Measurements from ENCODE around the gene FZR1. TPM values are rescaled to one million over a fixed set of nuclear protein-coding genes. Genes with fewer than 3 reads are reported as not detected.
A peak's percentile ranks its signal among the peaks of the same experiment; 100 is the strongest.

Gene FZR1
- total RNA-seq, 2 donors from 2014 or later = 56.7 to 65.1 TPM

- TF ChIP-seq CTCF (conservative IDR thresholded peaks at IDR 0.05) = no peak
- 92 to 95% methylated on average over 15 to 18 of the region's 18 CpGs for WGBS, 2 experiments (ENCODE audit: insufficient coverage in 1 of 2, insufficient read length in 1 of 2)
These were observed 13.0 kb downstream of the FZR1 start for GRCh38 chr19:3519126-3519525.

GRCh38 chr19:3520166-3521103 lies 14.3 kb downstream of the FZR1 start:
- Histone ChIP-seq H3K27ac (ENCODE audit: low read depth, low read length) (no peak overlapping the region), H3K4me1 (ENCODE audit: control insufficient read depth, insufficient read depth, low read length) (no peaks in the 10 kb centered on the region), H3K36me3 (ENCODE audit: control insufficient read depth, insufficient read depth, low read length) (peaks cover 23% of the 10 kb centered on the region), H3K4me3 (ENCODE audit: low read length) (no peak overlapping the region), H3K27me3 (ENCODE audit: control insufficient read depth, insufficient read depth, low read length, poor library complexity, severe bottlenecking) (no peaks in the 10 kb centered on the region), H3K9me3 (ENCODE audit: control insufficient read depth, low read length) (no peaks in the 10 kb centered on the region), H3K9ac (ENCODE audit: extremely low read depth, low read length, poor library complexity, severe bottlenecking) (no peak overlapping the region)
- H3K4me1 Mint-ChIP-seq = peaks cover 5% of the 10 kb centered on the region
- H3K27ac Mint-ChIP-seq = no peak overlapping the region
- H3K4me3 Mint-ChIP-seq = no peak overlapping the region
- no peaks in the 10 kb centered on the region for H3K27me3 Mint-ChIP-seq (ENCODE audit: insufficient read depth)
- peak; percentile 41 for TF ChIP-seq CTCF (conservative IDR thresholded peaks at IDR 0.05)
- 95 to 97% methylated on average over 34 to 37 of the region's 37 CpGs for WGBS, 2 experiments (ENCODE audit: insufficient coverage in 1 of 2, insufficient read length in 1 of 2)
- peak; percentile 73 for DNase-seq
- H3K36me3 Mint-ChIP-seq (ENCODE audit: low read depth) = peaks cover 25% of the 10 kb centered on the region
- no peaks in the 10 kb centered on the region for H3K9me3 Mint-ChIP-seq

More at GRCh38 chr19:3519126-3519525, 13.0 kb downstream of the FZR1 start:
- Mint-ChIP-seq H3K4me3 (no peak overlapping the region), H3K27ac (peak overlapping the region; percentile 58), H3K9me3 (no peaks in the 10 kb centered on the region), H3K27me3 (ENCODE audit: insufficient read depth) (no peaks in the 10 kb centered on the region), H3K36me3 (ENCODE audit: low read depth) (peaks cover 18% of the 10 kb centered on the region), H3K4me1 (peaks cover 5% of the 10 kb centered on the region)
- H3K4me3 ChIP-seq (ENCODE audit: low read length) = no peak overlapping the region
- H3K9ac ChIP-seq (ENCODE audit: extremely low read depth, low read length, poor library complexity, severe bottlenecking) = no peak overlapping the region
- no peaks in the 10 kb centered on the region for H3K4me1 ChIP-seq (ENCODE audit: control insufficient read depth, insufficient read depth, low read length)
- no peaks in the 10 kb centered on the region for H3K27me3 ChIP-seq (ENCODE audit: control insufficient read depth, insufficient read depth, low read length, poor library complexity, severe bottlenecking)
- no peaks in the 10 kb centered on the region for H3K9me3 ChIP-seq (ENCODE audit: control insufficient read depth, low read length)
- no peak for DNase-seq
- no peak overlapping the region for H3K27ac ChIP-seq (ENCODE audit: low read depth, low read length)
- H3K36me3 ChIP-seq (ENCODE audit: control insufficient read depth, insufficient read depth, low read length) = peaks cover 17% of the 10 kb centered on the region

GRCh38 chr19:3521104-3521445 lies 15.0 kb downstream of the FZR1 start:
- H3K9me3 Mint-ChIP-seq = no peaks in the 10 kb centered on the region
- no peaks in the 10 kb centered on the region for H3K27me3 Mint-ChIP-seq (ENCODE audit: insufficient read depth)
- H3K4me3 Mint-ChIP-seq = no peak overlapping the region
- Histone ChIP-seq H3K4me3 (ENCODE audit: low read length) (no peak overlapping the region), H3K36me3 (ENCODE audit: control insufficient read depth, insufficient read depth, low read length) (peaks cover 19% of the 10 kb centered on the region), H3K27me3 (ENCODE audit: control insufficient read depth, insufficient read depth, low read length, poor library complexity, severe bottlenecking) (no peaks in the 10 kb centered on the region), H3K9me3 (ENCODE audit: control insufficient read depth, low read length) (no peaks in the 10 kb centered on the region), H3K9ac (ENCODE audit: extremely low read depth, low read length, poor library complexity, severe bottlenecking) (no peak overlapping the region), H3K27ac (ENCODE audit: low read depth, low read length) (no peak overlapping the region), H3K4me1 (ENCODE audit: control insufficient read depth, insufficient read depth, low read length) (no peaks in the 10 kb centered on the region)
- peaks cover 5% of the 10 kb centered on the region for H3K4me1 Mint-ChIP-seq
- H3K36me3 Mint-ChIP-seq (ENCODE audit: low read depth) = peaks cover 25% of the 10 kb centered on the region
- TF ChIP-seq CTCF (conservative IDR thresholded peaks at IDR 0.05) = no peak
- DNase-seq = no peak
- 94 to 98% methylated on average over 6 to 7 of the region's 7 CpGs for WGBS, 2 experiments (ENCODE audit: insufficient coverage in 1 of 2, insufficient read length in 1 of 2)
- H3K27ac Mint-ChIP-seq = no peak overlapping the region
